H1 (cell line): ENCODE data around the gene ADGRG1. TPM values are rescaled to one million over a fixed set of nuclear protein-coding genes. Genes with fewer than 3 reads are reported as not detected.

ENCODE experiments used
- CTCF ChIA-PET: fragments of 300-600 bp; sonication (Branson Sonifier 250); formaldehyde crosslinking; loops from one replicate; lab custom pipeline; 2021; ENCODE audit not compliant: partially characterized antibody; lab: Charles Lee
- POLR2A ChIA-PET: fragments of 300-600 bp; sonication (Branson Sonifier 250); formaldehyde crosslinking; loops from one replicate; lab custom pipeline; 2021; ENCODE audit warnings: inconsistent platforms; ENCODE audit not compliant: partially characterized antibody; lab: Charles Lee
- DNase-seq, 2 experiments: peaks; one replicate each; pipeline versions ENCODE4 v3.0.0 to v3.0.0-alpha.2; 2010 to 2022; ENCODE audit warnings: low spot score in 2 of 2, low read depth in 1 of 2, mixed read lengths in 1 of 2
- FAIRE-seq: peaks from 2 replicates; lab custom pipeline; 2011; peaks lifted over from hg19 to GRCh38; lab: Jason Lieb, UNC
- H2AFZ ChIP-seq: 2 replicates; pipeline ENCODE4 v1.8.1; 2012; ENCODE audit warnings: low read length, inconsistent platforms
- H2AK5ac ChIP-seq: 2 replicates; pipeline ENCODE4 v1.6.1; 2013; ENCODE audit warnings: low read depth, low read length
- H2BK120ac ChIP-seq: replicated peaks from 2 replicates; pipeline ENCODE3; 2013; ENCODE audit warnings: low read depth, low read length, inconsistent platforms
- H2BK12ac ChIP-seq: 2 replicates; pipeline ENCODE4 v1.6.1; 2013; ENCODE audit warnings: low read depth, low read length
- H2BK15ac ChIP-seq: 2 replicates; pipeline ENCODE4 v1.6.1; 2013; ENCODE audit warnings: low read length
- H2BK20ac ChIP-seq: 2 replicates; pipeline ENCODE4 v1.6.1; 2013; ENCODE audit warnings: low read length
- H2BK5ac ChIP-seq: 2 replicates; pipeline ENCODE4 v1.6.1; 2013; ENCODE audit warnings: low read depth, low read length
- H3K14ac ChIP-seq: 2 replicates; pipeline ENCODE4 v1.6.1; 2013; ENCODE audit warnings: inconsistent platforms; ENCODE audit not compliant: insufficient read length
- H3K18ac ChIP-seq: 2 replicates; pipeline ENCODE4 v1.6.1; 2013; ENCODE audit warnings: low read length; ENCODE audit errors: extremely low read depth
- H3K23ac ChIP-seq: 2 replicates; pipeline ENCODE4 v1.6.1; 2013; ENCODE audit warnings: inconsistent platforms; ENCODE audit not compliant: insufficient read length
- H3K23me2 ChIP-seq: 2 replicates; pipeline ENCODE4 v1.6.1; 2013; ENCODE audit warnings: low read depth, low read length
- H3K27ac ChIP-seq: 2 replicates; pipeline ENCODE4 v1.6.1; 2011; ENCODE audit warnings: low read depth, low read length, inconsistent platforms
- H3K27me3 ChIP-seq, 4 experiments: replicated peaks in 1 of 4; 1 replicate in 1 of 4; 2 replicates in 3 of 4; pipeline versions ENCODE4 v1.6.1 to v1.8.1; 2011 to 2013; ENCODE audit warnings: low read length in 3 of 4, mild to moderate bottlenecking in 3 of 4, inconsistent platforms in 2 of 4, mixed read lengths in 2 of 4, moderate library complexity in 1 of 4; ENCODE audit not compliant: control insufficient read depth in 3 of 4, insufficient read depth in 3 of 4; ENCODE audit errors: extremely low read depth in 1 of 4
- H3K36me3 ChIP-seq, 4 experiments: 2 replicates each; pipeline versions ENCODE4 v1.6.1 to v1.8.1; 2011 to 2013; ENCODE audit warnings: mild to moderate bottlenecking in 4 of 4, low read length in 3 of 4, moderate library complexity in 2 of 4, control low read depth in 1 of 4, inconsistent platforms in 1 of 4; ENCODE audit not compliant: insufficient read depth in 4 of 4, control insufficient read depth in 2 of 4
- H3K4ac ChIP-seq: replicated peaks from 2 replicates; pipeline ENCODE3; 2013; ENCODE audit warnings: low read length, low read depth, mixed read lengths, inconsistent platforms; ENCODE audit not compliant: insufficient read length
- H3K4me1 ChIP-seq, 4 experiments: replicated peaks in 1 of 4; 1 replicate in 1 of 4; 2 replicates in 3 of 4; pipeline versions ENCODE4 v1.6.1 to v1.8.1; 2011 to 2013; ENCODE audit warnings: low read length in 3 of 4, inconsistent platforms in 2 of 4, mixed read lengths in 1 of 4; ENCODE audit not compliant: insufficient read depth in 4 of 4, control insufficient read depth in 3 of 4
- H3K4me2 ChIP-seq, 2 experiments: 2 replicates each; pipeline versions ENCODE4 v1.6.1 to v1.8.1; 2011 to 2013; ENCODE audit warnings: low read depth in 2 of 2, low read length in 2 of 2, control low read depth in 1 of 2, inconsistent platforms in 1 of 2, mild to moderate bottlenecking in 1 of 2; ENCODE audit not compliant: insufficient read depth in 1 of 2
- H3K4me3 ChIP-seq, 4 experiments: fragments of 200-600, 300-600 bp in 1 of 4; sonication (generic), shearing (Covaris generic), sonication (Bioruptor Twin) in 1 of 4; 2 replicates each; pipeline versions ENCODE4 v1.5.1 to v1.8.1; 2011 to 2016; ENCODE audit warnings: low read length in 4 of 4, low read depth in 3 of 4, control low read depth in 2 of 4, inconsistent platforms in 2 of 4, mild to moderate bottlenecking in 2 of 4, mixed read lengths in 1 of 4, moderate library complexity in 1 of 4; ENCODE audit not compliant: insufficient read depth in 2 of 4; ENCODE audit errors: extremely low read depth in 1 of 4
- H3K56ac ChIP-seq: replicated peaks from 2 replicates; pipeline ENCODE3; 2013; ENCODE audit warnings: low read depth, mild to moderate bottlenecking, mixed read lengths, low read length, inconsistent platforms; ENCODE audit not compliant: insufficient read length
- H3K79me1 ChIP-seq: 2 replicates; pipeline ENCODE4 v1.6.1; 2013; ENCODE audit warnings: low read depth, low read length, control low read depth
- H3K79me2 ChIP-seq, 2 experiments: 2 replicates each; pipeline versions ENCODE4 v1.6.1 to v1.8.1; 2012 to 2013; ENCODE audit warnings: low read length in 2 of 2, mild to moderate bottlenecking in 2 of 2, inconsistent platforms in 1 of 2; ENCODE audit not compliant: insufficient read depth in 2 of 2, control insufficient read depth in 1 of 2
- H3K9ac ChIP-seq, 4 experiments: replicated peaks in 1 of 4; 1 replicate in 1 of 4; 2 replicates in 3 of 4; pipeline versions ENCODE4 v1.6.1 to v1.8.1; 2011 to 2013; ENCODE audit warnings: low read depth in 3 of 4, low read length in 3 of 4, control low read depth in 2 of 4, mild to moderate bottlenecking in 2 of 4, moderate library complexity in 2 of 4, inconsistent platforms in 1 of 4; ENCODE audit errors: extremely low read depth in 1 of 4
- H3K9me3 ChIP-seq, 2 experiments: 2 replicates each; pipeline versions ENCODE4 v1.6.1 to v1.8.1; 2012 to 2013; ENCODE audit warnings: mild to moderate bottlenecking in 2 of 2, moderate library complexity in 2 of 2, control low read depth in 1 of 2, inconsistent platforms in 1 of 2, low read depth in 1 of 2, low read length in 1 of 2, mixed read lengths in 1 of 2; ENCODE audit not compliant: insufficient read depth in 2 of 2
- H4K20me1 ChIP-seq, 2 experiments: replicated peaks in 1 of 2; 2 replicates each; pipeline versions ENCODE3 to v1.8.1; 2011 to 2013; ENCODE audit warnings: inconsistent platforms in 2 of 2, low read length in 2 of 2, mild to moderate bottlenecking in 1 of 2; ENCODE audit not compliant: insufficient read depth in 2 of 2, control insufficient read depth in 1 of 2
- H4K5ac ChIP-seq: 2 replicates; pipeline ENCODE4 v1.6.1; 2013; ENCODE audit warnings: low read length, low read depth, mixed read lengths, inconsistent platforms; ENCODE audit not compliant: insufficient read length
- H4K8ac ChIP-seq: 2 replicates; pipeline ENCODE4 v1.8.0; 2013; ENCODE audit warnings: mild to moderate bottlenecking, moderate library complexity, low read length, inconsistent platforms; ENCODE audit not compliant: insufficient read depth; ENCODE audit errors: extremely low read depth
- H4K91ac ChIP-seq: replicated peaks from 2 replicates; pipeline ENCODE3; 2013; ENCODE audit warnings: low read length, mixed read lengths, inconsistent platforms; ENCODE audit not compliant: insufficient read length
- CBX8 ChIP-seq: fragments of 300-800, 300-1000 bp; sonication (generic); IDR thresholded peaks from 2 replicates; pipeline ENCODE4 v1.7.1; 2016; ENCODE audit warnings: low read depth, low read length, borderline replicate concordance
- CEBPB ChIP-seq: IDR thresholded peaks from 2 replicates; pipeline ENCODE4 v1.6.1; 2012; ENCODE audit warnings: low read depth, low read length
- CHD1 ChIP-seq: IDR thresholded peaks from 2 replicates; pipeline ENCODE4 v1.6.1; 2012; ENCODE audit warnings: low read depth, low read length, improper control_type of control experiment
- KDM5A ChIP-seq: fragments of 200-600 bp; IDR thresholded peaks from 2 replicates; pipeline ENCODE4 v1.7.1; 2012; ENCODE audit warnings: mild to moderate bottlenecking, low read length, inconsistent platforms, mixed read lengths
- POU5F1 ChIP-seq: IDR thresholded peaks from 2 replicates; pipeline ENCODE4 v1.6.1; 2011; ENCODE audit warnings: low read depth, mild to moderate bottlenecking, low read length, moderate library complexity
- RNF2 ChIP-seq: fragments of 200-900, 300-1000 bp; sonication (generic); IDR thresholded peaks from 2 replicates; pipeline ENCODE4 v1.7.1; 2016; ENCODE audit warnings: borderline replicate concordance, low read depth, mild to moderate bottlenecking, antibody characterized with exemption, low read length; ENCODE audit not compliant: poor library complexity, severe bottlenecking; ENCODE audit errors: missing control alignments
- TAF7 ChIP-seq: optimal IDR thresholded peaks from 2 replicates; pipeline ENCODE3; 2011; ENCODE audit warnings: low read depth, mild to moderate bottlenecking, inconsistent platforms, low read length, moderate library complexity, borderline replicate concordance
- ZNF274 ChIP-seq: IDR thresholded peaks from 2 replicates; pipeline ENCODE4 v1.7.0; 2012; ENCODE audit warnings: low read length, borderline replicate concordance; ENCODE audit errors: extremely low read depth
- WGBS, 2 experiments: shearing (Covaris generic) in 1 of 2; methylation state at CpG; one replicate each; pipeline versions ENCODE4 v1.1.6 to v1.1.7; 2013 to 2015; ENCODE audit warnings: low lambda C conversion rate in 2 of 2, mixed read lengths in 2 of 2, inconsistent platforms in 1 of 2, low coverage in 1 of 2, missing lambda C conversion rate in 1 of 2; ENCODE audit not compliant: insufficient replicate concordance in 2 of 2, insufficient coverage in 1 of 2, insufficient read length in 1 of 2; ENCODE audit errors: extremely low coverage in 1 of 2, missing lambda C conversion rate in 1 of 2; 5-methylcytosine and 5-hydroxymethylcytosine counted together
- polyA plus RNA-seq, 7 experiments: library from polyadenylated mRNA; depleted of rRNA in 3 of 7; stranded (reverse) in 5 of 7; unstranded in 2 of 7; fragments of >200 nt in 5 of 7; fragments of 200-250 nt in 2 of 7; gene quantifications; 1 replicate in 5 of 7; 2 replicates in 1 of 7; 4 replicates in 1 of 7; pipeline versions ENCODE4 v1.2.1 to v1.2.3, GENCODE V29; 2011 to 2013; ENCODE audit warnings: missing spikeins in 2 of 7, mixed read lengths in 2 of 7
- total RNA-seq: library from RNA; stranded (reverse); fragmentation: NEBNext Ultra II Directional; extraction: Animal tissue kit (Norgen Biotek cat#: 25700); gene quantifications from 2 replicates; pipeline ENCODE4 v1.2.1, GENCODE V29; 2021

The ADGRG1 gene
- total and polyA plus RNA-seq, 2 of the 8 experiments (the other 6 are each of a cell fraction or from before 2014, with no cell fraction given) = 1.3 to 2.6 TPM

- no peak overlapping the region for H4K8ac ChIP-seq
- no peaks in the 10 kb centered on the region for H3K79me2 ChIP-seq
- H3K9me3 ChIP-seq = no peaks in the 10 kb centered on the region
- H2BK120ac ChIP-seq = no peak overlapping the region
- H3K18ac ChIP-seq = no peak overlapping the region
- H3K79me1 ChIP-seq = no peaks in the 10 kb centered on the region
- DNase-seq (no peak), FAIRE-seq (no peak)
- H3K4ac ChIP-seq = no peak overlapping the region
- H3K14ac ChIP-seq = no peak overlapping the region
- CTCF ChIA-PET = interaction anchor here (0.9 to 1.6 kb wide), 4 partner anchors 13 to 106 kb away, joined by 3 to 8 read pairs (median 4); partner anchors contain the start of gene ADGRG3
- H3K4me2 ChIP-seq = no peak overlapping the region
- H3K4me3 ChIP-seq = no peak overlapping the region
- no peaks in the 10 kb centered on the region for H3K36me3 ChIP-seq
- no peak overlapping the region for H2BK20ac ChIP-seq
- no peaks in the 10 kb centered on the region; a peak in 1 of 7 replicates for H3K27me3 ChIP-seq
- H3K23ac ChIP-seq = no peak overlapping the region
- TF ChIP-seq ZNF274 = no peak
- TF ChIP-seq RNF2 = no peak
- TF ChIP-seq CBX8 = no peak
- no peak for TF ChIP-seq KDM5A
- no peak for TF ChIP-seq TAF7
- peak; percentile 59; the same call in 1 of the 2 replicates for TF ChIP-seq CEBPB
- no peak for TF ChIP-seq POU5F1
- TF ChIP-seq CHD1 = no peak
- no peak overlapping the region for H3K9ac ChIP-seq
- H3K23me2 ChIP-seq = no peaks in the 10 kb centered on the region
- H2AK5ac ChIP-seq = no peak overlapping the region
- no peak overlapping the region for H2BK15ac ChIP-seq
- no peak overlapping the region for H2BK12ac ChIP-seq
- no peak overlapping the region for H4K5ac ChIP-seq
- H3K56ac ChIP-seq = no peak overlapping the region
- no peaks in the 10 kb centered on the region for H4K20me1 ChIP-seq
- H2BK5ac ChIP-seq = no peak overlapping the region
- peaks cover 3 to 16% (median 8%) of the 10 kb centered on the region in 4 experiments for H3K4me1 ChIP-seq
- no peak overlapping the region for H3K27ac ChIP-seq
- POLR2A ChIA-PET = interaction anchor here (3.3 kb wide), 1 partner anchor 12 kb away, joined by 19 read pairs; no protein-coding TSS in a partner anchor
- WGBS, 2 experiments = 98% methylated on average over 5 of the region's 5 CpGs; no CpG with 5 or more reads in 1 of the 2 experiments
- H4K91ac ChIP-seq = no peak overlapping the region
- no peak overlapping the region for H2AFZ ChIP-seq
These were observed 52.5 kb downstream of the ADGRG1 start for GRCh38 chr16:57680842-57681375.
